GM13976 (cell line): ENCODE measurements around the gene GAL3ST3.

Experiments used
- DNase-seq: peaks from one replicate; pipeline ENCODE4 v3.0.0; 2012; ENCODE audit warnings: low spot score
- in situ Hi-C: fragments of 300-500 bp; cut with MboI; formaldehyde crosslinking; loops from one replicate; pipeline ENCODE4 v1.12.0; 2022; ENCODE audit warnings: low sequenced_read_pairs, mixed read lengths, inconsistent platforms; ENCODE audit not compliant: unreplicated experiment
- TF ChIP-seq, protein P1 (sequence below): IDR thresholded peaks from 2 replicates; pipeline ENCODE4 v1.5.1; 2012; ENCODE audit warnings: borderline replicate concordance, mild to moderate bottlenecking; ENCODE audit not compliant: insufficient read depth; ENCODE audit errors: extremely low read depth, missing control alignments, control extremely low read depth

GAL3ST3 gene

GRCh38 chr11:66002648-66003225 lies 46.2 kb downstream of the GAL3ST3 start:
- DNase-seq = peak; percentile 83
- in situ Hi-C loops = no loop called here
- TF ChIP-seq, protein P1, sequence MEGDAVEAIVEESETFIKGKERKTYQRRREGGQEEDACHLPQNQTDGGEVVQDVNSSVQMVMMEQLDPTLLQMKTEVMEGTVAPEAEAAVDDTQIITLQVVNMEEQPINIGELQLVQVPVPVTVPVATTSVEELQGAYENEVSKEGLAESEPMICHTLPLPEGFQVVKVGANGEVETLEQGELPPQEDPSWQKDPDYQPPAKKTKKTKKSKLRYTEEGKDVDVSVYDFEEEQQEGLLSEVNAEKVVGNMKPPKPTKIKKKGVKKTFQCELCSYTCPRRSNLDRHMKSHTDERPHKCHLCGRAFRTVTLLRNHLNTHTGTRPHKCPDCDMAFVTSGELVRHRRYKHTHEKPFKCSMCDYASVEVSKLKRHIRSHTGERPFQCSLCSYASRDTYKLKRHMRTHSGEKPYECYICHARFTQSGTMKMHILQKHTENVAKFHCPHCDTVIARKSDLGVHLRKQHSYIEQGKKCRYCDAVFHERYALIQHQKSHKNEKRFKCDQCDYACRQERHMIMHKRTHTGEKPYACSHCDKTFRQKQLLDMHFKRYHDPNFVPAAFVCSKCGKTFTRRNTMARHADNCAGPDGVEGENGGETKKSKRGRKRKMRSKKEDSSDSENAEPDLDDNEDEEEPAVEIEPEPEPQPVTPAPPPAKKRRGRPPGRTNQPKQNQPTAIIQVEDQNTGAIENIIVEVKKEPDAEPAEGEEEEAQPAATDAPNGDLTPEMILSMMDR = no peak

- in situ Hi-C loops = no loop called here
- DNase-seq = peak; percentile 93
- TF ChIP-seq, protein P1 = no peak
Measured at GRCh38 chr11:66001942-66002647, 46.9 kb downstream of the GAL3ST3 start, which contains the start of the genes BANF1 and EIF1AD. Gene BANF1, plus strand, starts transcription at chr11:66002503. Its CDS starts 748 bp downstream, at chr11:66003251. Gene EIF1AD, minus strand, starts transcription at chr11:66002157. Its CDS starts 1,768 bp downstream, at chr11:66000389.

DNA sequence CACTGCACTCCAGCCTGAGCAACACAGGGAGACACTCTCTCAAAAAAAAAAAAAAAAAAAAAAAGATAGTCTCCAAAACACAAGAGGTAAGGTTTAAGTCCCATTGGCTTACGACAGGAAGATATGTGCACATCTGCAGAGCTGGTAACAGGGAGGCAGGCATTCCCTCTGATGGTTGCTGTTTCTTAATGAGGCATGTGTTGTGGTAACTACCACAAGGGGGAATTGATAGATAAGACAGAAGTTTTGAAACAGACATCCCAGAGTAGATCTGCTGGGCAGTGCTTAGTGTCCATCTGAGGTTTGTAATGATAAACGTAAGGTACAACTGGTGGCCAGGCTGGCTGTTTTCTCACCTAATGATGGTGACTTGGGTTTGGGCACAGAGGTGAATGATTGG lies 51.7 kb downstream of the GAL3ST3 start:
- TF ChIP-seq, protein P1 = no peak
- in situ Hi-C loops = loop anchor here (25.0 kb wide), 1 partner anchor 285 kb away; the partner anchor contains the start of genes KAT5 and RNASEH2C
- no peak for DNase-seq

DNA sequence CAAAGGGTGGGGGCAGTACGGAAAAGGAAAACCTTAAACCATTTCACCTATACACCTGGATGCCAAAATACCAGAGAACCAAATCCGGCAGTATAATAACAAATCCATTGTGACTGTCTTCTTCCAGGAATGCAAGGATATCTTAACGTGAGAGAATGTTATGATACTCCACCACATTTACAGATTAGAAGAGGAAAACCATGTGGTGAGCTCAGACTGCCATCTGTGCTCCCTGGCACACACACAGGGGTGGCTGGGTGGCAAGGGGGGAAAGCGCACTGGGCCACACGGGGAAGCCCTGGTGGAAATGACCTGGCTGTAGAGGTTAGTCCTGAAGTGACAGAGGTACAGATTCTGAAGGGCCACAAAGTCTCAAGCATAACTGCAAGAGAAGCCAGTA lies 56.9 kb downstream of the GAL3ST3 start:
- in situ Hi-C loops = loop anchor here (25.0 kb wide), 1 partner anchor 280 kb away; the partner anchor contains the start of genes KAT5 and RNASEH2C
- no peak for DNase-seq
- TF ChIP-seq, protein P1 = no peak
